Cerebellar nuclear complex (tissue), 1 donor: ENCODE measurements around the gene FYB1.
"Not testable (repeated sequence)": the region's sequence is repeated elsewhere in the genome, so short reads cannot be mapped to it uniquely, and the experiment has no call there.

ENCODE experiments used
- DNase-seq, 2 experiments: peaks; one replicate each; lab custom pipeline; 2025; lab: John Stamatoyannopoulos, UW

FYB1 gene

GRCh38 chr5:39186722-39187539 lies 32.4 kb downstream of the FYB1 start:
- DNase-seq, result no peak

- no peak for DNase-seq
Measured at GRCh38 chr5:39186289-39186688, 33.1 kb downstream of the FYB1 start.

GRCh38 chr5:39185761-39186160 lies 33.6 kb downstream of the FYB1 start:
- no peak for DNase-seq

GRCh38 chr5:39179561-39179960 lies 39.8 kb downstream of the FYB1 start:
- DNase-seq, result not testable (repeated sequence)

- DNase-seq, result no peak
Measured at GRCh38 chr5:39178861-39179260, 40.5 kb downstream of the FYB1 start.

GRCh38 chr5:39178171-39178570 lies 41.2 kb downstream of the FYB1 start:
- no peak for DNase-seq

- no peak for DNase-seq
Measured at GRCh38 chr5:39177631-39177964, 41.8 kb downstream of the FYB1 start.

- DNase-seq, result no peak
Measured at GRCh38 chr5:39176759-39177630, 42.4 kb downstream of the FYB1 start.

GRCh38 chr5:39175273-39175955 lies 43.9 kb downstream of the FYB1 start:
- DNase-seq, result no peak

GRCh38 chr5:39173069-39173468 lies 46.3 kb downstream of the FYB1 start:
- DNase-seq, result no peak

- DNase-seq, result no peak
Measured at GRCh38 chr5:39172593-39172992, 46.8 kb downstream of the FYB1 start.

GRCh38 chr5:39171647-39172046 lies 47.7 kb downstream of the FYB1 start:
- no peak for DNase-seq

- no peak for DNase-seq
Measured at GRCh38 chr5:39169081-39169480, 50.3 kb downstream of the FYB1 start.

- no peak for DNase-seq
Measured at GRCh38 chr5:39167972-39168342, 51.4 kb downstream of the FYB1 start.

- DNase-seq, result no peak
Measured at GRCh38 chr5:39167141-39167971, 52.0 kb downstream of the FYB1 start.

GRCh38 chr5:39164529-39165402 lies 54.6 kb downstream of the FYB1 start:
- no peak for DNase-seq

GRCh38 chr5:39164016-39164415 lies 55.3 kb downstream of the FYB1 start:
- no peak for DNase-seq

GRCh38 chr5:39161578-39161977 lies 57.8 kb downstream of the FYB1 start:
- no peak for DNase-seq

GRCh38 chr5:39160576-39161213 lies 58.7 kb downstream of the FYB1 start:
- DNase-seq, result no peak

GRCh38 chr5:39159811-39160490 lies 59.4 kb downstream of the FYB1 start:
- no peak for DNase-seq
